ENCODE data around the gene USP54. TPM values are rescaled to one million over a fixed set of nuclear protein-coding genes. Genes with fewer than 3 reads are reported as not detected.

USP54 gene
- total and polyA plus RNA-seq, 9 of the 15 experiments (the other 6 are each of a cell fraction or from before 2014, with no cell fraction given): 3.8 to 40.1 (median 16.9) TPM

- TF ChIP-seq ZNF830 (CRISPR knock-in tag; IDR thresholded peaks at IDR 0.05) (peak; percentile 60; the same call in 1 of the 2 replicates), ZKSCAN3 (CRISPR knock-in tag; IDR thresholded peaks at IDR 0.05) (no peak), MED1 (CRISPR knock-in tag; IDR thresholded peaks at IDR 0.05; ENCODE audit: borderline replicate concordance) (no peak), HBP1 (CRISPR knock-in tag; IDR thresholded peaks at IDR 0.05) (0 out of 2 replicates have a peak, but pooled peaks have one; percentile 37), HDGF (IDR thresholded peaks at IDR 0.05) (no peak), STAT5A (IDR thresholded peaks at IDR 0.05; ENCODE audit: borderline replicate concordance, low read length) (no peak), ZNF778 (CRISPR knock-in tag; IDR thresholded peaks at IDR 0.05) (no peak), PHF21A (IDR thresholded peaks at IDR 0.05; ENCODE audit: borderline replicate concordance, low read depth) (no peak), WHSC1 (IDR thresholded peaks at IDR 0.05; ENCODE audit: low read length) (no peak), E2F8 (IDR thresholded peaks at IDR 0.05; ENCODE audit: low read depth, partially characterized antibody) (no peak), HNRNPUL1 (IDR thresholded peaks at IDR 0.05; ENCODE audit: low read length) (no peak), ZNF134 (CRISPR knock-in tag; conservative IDR thresholded peaks at IDR 0.05) (no peak), SUPT5H (IDR thresholded peaks at IDR 0.05) (peak; percentile 87), GATAD2A (IDR thresholded peaks at IDR 0.05) (no peak), FOXK1 (CRISPR knock-in tag; IDR thresholded peaks at IDR 0.05; ENCODE audit: borderline replicate concordance) (peak; percentile 95; the same call in 1 of the 2 replicates), MNT (conservative IDR thresholded peaks at IDR 0.05) (peak; percentile 52 to 83; a peak in 3 of 4 replicates), CEBPG (CRISPR knock-in tag; IDR thresholded peaks at IDR 0.05) (no peak), CEBPG (tag; conservative IDR thresholded peaks at IDR 0.05 in 1 of 2, IDR thresholded peaks at IDR 0.05 in 1 of 2) (no peak), SMARCC2 (IDR thresholded peaks at IDR 0.05; ENCODE audit: low read depth) (0 out of 2 replicates have a peak, but pooled peaks have one; percentile 42), ZBTB11 (CRISPR knock-in tag; IDR thresholded peaks at IDR 0.05) (peak in 2 of 3 experiments; percentile 70 to 89; a peak in 4 of 6 replicates)
These were observed 95.8 kb downstream of the USP54 start (continued) for GRCh38 chr10:73495226-73495883.

Measured in K562 (cell line).